Activated CD8-positive, alpha-beta memory T cell treated with anti-CD3 and anti-CD28 coated beads, Interleukin-2, amount 50 U/mL, for 4 hours (primary cell): ENCODE measurements around the gene IRF2.

Source experiments
- DNase-seq: peaks from one replicate; pipeline ENCODE4 v3.0.0-alpha.2; 2020

The IRF2 gene

GRCh38 chr4:184428787-184429186 is 45.6 kb downstream of the IRF2 start:
- no peak for DNase-seq

DNA sequence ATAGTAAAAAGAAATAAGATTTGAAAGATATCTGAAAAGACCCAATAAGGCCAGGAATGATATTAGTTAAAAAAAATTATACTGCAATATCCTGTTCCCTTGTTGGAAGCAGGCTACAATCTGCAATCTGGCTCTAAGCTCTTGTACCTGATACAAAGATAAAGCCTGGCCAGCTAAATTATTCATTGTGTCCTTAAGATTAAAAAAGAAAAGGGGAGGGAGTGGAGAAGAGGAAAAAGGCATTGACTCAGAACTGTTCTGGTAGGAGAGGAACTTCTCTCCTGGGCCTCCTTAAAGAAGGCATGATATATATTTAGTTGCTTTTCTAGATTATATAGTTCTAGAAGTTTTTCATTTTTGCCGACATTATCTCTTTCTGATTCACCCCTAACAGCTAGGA is 46.7 kb downstream of the IRF2 start:
- DNase-seq, result no peak

GRCh38 chr4:184427093-184427492 is 47.3 kb downstream of the IRF2 start:
- DNase-seq, result no peak

DNA sequence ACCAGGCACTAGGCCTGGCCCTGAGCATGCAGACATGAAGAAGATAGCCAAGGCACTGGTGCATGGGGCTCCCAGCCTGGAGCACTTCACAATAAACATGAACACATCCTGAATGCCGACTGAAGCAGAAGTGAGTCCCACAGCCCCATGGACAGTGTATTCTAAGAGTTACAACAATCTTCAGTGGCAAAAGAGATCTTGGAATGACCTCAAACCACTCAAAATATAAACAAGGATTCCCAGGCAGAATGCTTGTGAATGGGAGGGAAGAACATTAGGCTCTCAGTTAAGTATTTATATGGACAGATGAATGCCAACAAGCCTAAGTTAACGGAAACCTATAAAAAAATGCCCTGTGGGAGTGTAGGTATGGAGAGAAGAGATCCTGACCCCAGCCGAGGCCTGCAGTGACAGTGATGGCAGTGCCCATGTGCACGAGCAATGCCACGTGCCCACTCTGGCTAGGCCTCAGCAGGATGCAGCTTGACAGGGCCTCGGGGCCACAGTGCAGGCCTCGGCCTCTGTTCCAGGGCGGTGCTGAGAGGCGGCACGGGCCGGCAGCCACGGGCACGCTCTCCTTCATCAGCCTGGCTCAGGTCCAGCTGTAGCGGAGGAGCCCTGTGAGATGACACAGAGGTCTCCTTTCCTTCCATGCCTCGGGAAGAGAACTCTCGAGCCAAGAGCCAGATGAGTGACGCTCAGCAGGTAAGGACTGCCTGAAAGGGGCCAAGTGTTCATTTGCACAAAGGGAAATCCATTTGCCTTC is 49.2 kb downstream of the IRF2 start:
- DNase-seq, result no peak

- no peak for DNase-seq
Measured at GRCh38 chr4:184424279-184424678, 50.1 kb downstream of the IRF2 start.

DNA sequence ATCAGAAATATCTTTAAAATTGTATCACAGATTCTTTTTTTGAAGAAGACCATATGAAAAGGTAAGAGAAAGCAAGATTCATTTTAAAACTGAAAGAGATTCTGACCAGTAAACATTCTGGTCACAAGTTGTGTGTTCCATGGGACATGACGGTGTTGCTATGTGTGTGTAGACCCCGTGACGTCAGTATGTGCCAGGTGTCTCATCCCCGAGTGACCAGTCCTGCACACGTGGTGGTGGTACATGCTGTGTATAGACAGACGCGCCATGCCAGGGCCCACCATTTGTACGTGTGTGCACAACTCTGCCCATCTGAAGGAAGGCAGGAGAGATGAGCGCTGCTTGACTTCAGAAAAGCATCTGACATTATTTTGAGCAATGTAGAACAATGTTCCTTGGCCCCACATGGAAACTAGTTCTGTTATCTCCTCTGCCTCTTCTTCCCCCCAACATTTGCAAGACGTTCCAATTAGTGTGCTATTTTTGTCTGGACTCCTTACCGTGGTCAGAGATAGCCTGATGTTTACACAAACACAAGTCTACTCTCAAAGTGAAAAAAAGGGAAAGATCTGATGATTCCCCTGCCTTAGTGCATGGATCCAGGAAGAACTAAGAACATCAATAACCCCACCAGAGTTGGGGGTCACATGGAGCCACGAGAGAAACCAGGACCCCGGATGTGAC is 51.2 kb downstream of the IRF2 start:
- no peak for DNase-seq

DNA sequence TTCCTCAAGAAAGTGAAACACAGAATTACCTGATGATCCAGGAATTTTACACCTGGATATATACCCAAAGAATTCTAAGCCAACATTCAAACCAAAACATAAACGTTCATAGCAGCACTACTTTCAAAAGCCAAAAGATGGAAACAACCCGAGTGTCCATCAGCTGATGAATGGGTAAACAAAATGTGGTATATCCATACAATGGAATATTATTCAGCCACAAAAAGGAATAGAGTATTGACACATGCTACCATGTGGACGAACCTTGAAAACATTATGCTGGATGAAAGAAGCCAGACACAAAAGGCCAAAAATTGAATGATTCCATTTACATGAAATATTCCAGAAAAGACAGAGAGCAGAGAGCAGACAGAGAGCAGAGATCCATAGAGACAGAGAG is 52.0 kb downstream of the IRF2 start:
- DNase-seq, result no peak

- DNase-seq, result no peak
Measured at GRCh38 chr4:184421533-184422155, 52.7 kb downstream of the IRF2 start.

DNA sequence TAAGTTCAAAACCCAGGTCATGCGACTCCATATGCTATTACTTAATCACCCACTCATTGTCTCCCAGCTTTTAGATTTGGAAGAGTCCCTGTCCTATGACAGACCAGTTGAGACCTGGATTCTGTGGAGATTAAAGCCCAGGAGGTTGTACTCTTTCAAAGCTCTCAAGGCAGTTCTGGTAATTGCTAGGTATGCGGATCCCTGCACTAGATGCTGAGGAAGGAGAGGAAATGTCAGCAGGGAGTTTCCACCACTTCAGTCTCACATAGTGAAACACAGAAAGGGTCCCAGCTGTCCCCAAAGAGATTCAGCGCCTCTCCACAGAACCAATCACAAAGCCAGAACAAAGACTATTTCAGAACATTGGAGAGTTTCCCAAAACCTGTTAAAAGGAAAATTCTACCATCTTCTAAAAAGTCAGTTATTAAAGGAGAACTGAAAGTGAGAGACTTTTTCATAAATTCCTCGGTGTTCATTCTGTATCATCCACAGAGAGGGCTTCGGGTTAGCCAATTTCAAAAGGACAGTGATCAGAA is 53.4 kb downstream of the IRF2 start:
- DNase-seq, result no peak

- no peak for DNase-seq
Measured at GRCh38 chr4:184420402-184420801, 53.9 kb downstream of the IRF2 start.

- no peak for DNase-seq
Measured at GRCh38 chr4:184419976-184420375, 54.4 kb downstream of the IRF2 start.

DNA sequence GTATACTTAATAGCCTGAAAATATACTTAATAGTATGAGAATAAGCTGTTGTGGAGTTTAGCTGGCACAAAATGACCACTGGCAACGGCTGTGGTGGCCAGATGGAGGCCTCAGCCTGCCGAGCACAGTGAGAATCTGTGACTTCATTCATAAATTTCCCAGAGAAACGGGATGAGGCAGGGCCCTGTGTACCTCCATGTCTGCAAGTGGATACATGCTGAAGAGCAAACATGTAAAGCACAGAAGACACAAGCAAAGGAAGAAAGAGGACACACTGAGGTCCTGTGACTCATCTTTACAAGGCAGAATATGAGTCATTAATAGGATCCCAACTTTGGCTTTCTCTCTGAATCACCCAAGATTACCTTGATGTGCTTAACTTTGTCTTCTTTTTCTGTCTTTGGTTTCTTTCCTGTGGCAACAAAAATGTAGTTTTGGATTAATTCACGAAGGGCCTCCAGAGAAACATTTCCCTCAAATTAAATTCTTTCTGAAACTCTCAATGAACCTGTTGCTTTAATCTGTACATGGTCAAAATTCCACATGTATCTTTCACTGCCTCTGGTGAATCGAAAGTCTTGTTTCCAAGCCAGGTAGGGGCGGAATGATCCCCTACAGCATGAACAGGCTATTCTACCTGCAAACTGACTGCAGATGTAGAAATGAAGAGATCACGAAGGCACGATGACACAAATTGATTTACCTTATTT is 56.4 kb downstream of the IRF2 start:
- no peak for DNase-seq

DNA sequence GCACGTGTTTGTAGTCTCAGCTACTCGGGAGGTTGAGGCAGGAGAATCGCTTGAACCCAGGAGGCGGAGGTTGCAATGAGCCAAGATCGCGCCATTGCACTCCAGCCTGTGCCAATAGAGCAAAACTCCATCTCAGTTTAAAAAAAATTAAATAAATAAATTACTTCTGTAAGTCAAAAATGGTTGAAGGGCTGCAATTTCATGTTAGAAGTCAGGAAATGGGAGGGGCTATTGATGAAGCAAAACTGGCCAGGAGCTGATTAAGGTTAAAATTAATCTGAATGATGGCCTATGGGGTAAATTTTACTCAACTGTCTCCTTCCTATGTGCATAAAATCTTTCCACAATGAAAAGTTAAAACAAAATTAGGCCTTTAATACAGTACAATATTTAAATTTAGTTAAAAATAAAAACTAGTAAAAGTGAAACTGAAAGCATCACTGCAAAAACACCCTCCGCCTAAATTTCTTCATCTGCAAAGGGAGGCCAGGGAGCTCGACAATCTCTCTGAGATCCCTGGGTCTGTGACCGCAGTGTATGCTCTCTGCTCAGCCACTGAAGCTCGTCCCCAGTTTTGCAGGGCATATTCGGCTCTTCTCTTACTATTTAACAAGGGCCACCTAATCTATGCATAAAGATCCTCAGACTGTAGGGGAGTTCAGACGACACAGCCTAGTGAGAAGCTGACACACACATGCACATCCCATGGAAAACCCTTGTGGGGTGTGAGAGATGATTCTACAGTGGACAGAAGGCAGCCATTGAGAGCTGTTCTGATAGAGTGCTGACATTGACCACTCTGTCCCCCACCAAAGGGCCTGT is 57.2 kb downstream of the IRF2 start:
- no peak for DNase-seq

DNA sequence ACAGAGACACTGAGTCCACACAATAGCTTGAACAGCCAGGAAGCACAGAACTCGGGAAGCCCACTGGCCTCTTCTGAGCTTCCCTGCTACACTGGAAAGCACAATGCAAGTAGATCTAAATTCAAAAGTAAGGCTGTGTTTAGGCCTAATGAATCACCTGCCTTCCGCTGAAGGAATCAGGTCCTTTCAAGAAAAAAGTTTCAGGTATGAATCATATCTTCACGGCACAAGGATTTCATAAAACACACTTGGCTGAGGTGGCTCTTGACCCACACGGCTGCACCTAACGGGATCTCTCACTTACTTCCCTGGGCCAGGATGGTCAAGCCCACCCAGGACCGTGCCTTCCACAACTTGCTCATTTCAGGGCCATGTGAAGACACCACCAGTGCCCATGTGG is 59.3 kb downstream of the IRF2 start:
- DNase-seq, result no peak

- DNase-seq, result no peak
Measured at GRCh38 chr4:184413261-184414046, 60.9 kb downstream of the IRF2 start.

GRCh38 chr4:184410748-184411147 is 63.6 kb downstream of the IRF2 start:
- DNase-seq, result no peak

- DNase-seq, result peak; percentile 49
Measured at GRCh38 chr4:184409911-184410692, 64.2 kb downstream of the IRF2 start.

GRCh38 chr4:184409502-184409901 is 64.8 kb downstream of the IRF2 start:
- DNase-seq, result no peak

DNA sequence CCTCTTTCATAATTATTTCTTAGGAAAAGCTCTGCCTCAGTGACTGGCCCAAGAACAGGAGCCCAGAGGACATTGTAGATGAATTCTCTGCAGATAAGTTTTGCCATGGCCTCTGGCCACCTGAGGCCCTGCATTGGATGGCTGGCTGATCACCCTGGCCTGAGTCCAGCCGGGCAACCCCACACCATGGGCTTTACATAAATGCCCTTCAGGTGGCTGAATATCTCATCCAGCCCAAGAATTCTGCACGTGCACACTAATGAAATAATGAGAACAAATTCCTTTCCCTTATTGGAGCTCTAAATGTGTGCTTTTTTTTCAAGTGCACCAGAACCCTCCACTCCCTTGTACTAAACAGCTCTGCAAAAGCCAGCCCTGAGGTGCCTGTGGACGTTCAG is 65.7 kb downstream of the IRF2 start:
- DNase-seq, result no peak

- DNase-seq, result no peak
Measured at GRCh38 chr4:184408021-184408683, 66.2 kb downstream of the IRF2 start.
